ENCODE results near the gene RAI14.
"Not testable (repeated sequence)": the region's sequence is repeated elsewhere in the genome, so short reads cannot be mapped to it uniquely, and the experiment has no call there.

RAI14 gene

GRCh38 chr5:34701442-34701841 is 45.3 kb downstream of the RAI14 start:
- DNase-seq, result not testable (repeated sequence)

- no peak for DNase-seq
These were observed 47.9 kb downstream of the RAI14 start for GRCh38 chr5:34703767-34704713.

- DNase-seq, result no peak
These were observed 50.0 kb downstream of the RAI14 start for GRCh38 chr5:34706084-34706483.

- no peak for DNase-seq
These were observed 51.5 kb downstream of the RAI14 start for GRCh38 chr5:34707451-34708107.

GRCh38 chr5:34708777-34709176 is 52.6 kb downstream of the RAI14 start:
- DNase-seq, result no peak

- DNase-seq, result no peak
These were observed 53.9 kb downstream of the RAI14 start for GRCh38 chr5:34709861-34710673.

- no peak for DNase-seq
These were observed 56.4 kb downstream of the RAI14 start for GRCh38 chr5:34712565-34712964.

- no peak for DNase-seq
These were observed 59.6 kb downstream of the RAI14 start for GRCh38 chr5:34715711-34716110.

DNA sequence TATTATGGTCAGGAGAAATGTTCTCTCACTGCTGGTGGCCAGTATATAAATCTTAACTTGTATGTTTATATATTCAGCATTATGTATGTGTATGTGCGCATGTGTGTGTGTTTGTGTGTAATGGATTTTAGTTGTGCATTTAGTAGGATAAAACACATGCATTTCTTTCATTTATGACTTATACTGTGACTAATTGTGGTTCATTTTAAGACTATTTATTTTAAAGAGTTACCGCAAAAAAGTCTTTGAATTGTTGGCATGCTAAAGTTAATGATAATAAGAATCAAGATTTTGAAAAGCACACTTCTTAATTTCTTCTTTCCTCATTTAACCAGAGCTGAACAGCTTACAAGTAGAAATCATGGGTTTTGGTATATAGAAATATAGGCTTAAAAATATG is 60.9 kb downstream of the RAI14 start:
- no peak for DNase-seq

DNA sequence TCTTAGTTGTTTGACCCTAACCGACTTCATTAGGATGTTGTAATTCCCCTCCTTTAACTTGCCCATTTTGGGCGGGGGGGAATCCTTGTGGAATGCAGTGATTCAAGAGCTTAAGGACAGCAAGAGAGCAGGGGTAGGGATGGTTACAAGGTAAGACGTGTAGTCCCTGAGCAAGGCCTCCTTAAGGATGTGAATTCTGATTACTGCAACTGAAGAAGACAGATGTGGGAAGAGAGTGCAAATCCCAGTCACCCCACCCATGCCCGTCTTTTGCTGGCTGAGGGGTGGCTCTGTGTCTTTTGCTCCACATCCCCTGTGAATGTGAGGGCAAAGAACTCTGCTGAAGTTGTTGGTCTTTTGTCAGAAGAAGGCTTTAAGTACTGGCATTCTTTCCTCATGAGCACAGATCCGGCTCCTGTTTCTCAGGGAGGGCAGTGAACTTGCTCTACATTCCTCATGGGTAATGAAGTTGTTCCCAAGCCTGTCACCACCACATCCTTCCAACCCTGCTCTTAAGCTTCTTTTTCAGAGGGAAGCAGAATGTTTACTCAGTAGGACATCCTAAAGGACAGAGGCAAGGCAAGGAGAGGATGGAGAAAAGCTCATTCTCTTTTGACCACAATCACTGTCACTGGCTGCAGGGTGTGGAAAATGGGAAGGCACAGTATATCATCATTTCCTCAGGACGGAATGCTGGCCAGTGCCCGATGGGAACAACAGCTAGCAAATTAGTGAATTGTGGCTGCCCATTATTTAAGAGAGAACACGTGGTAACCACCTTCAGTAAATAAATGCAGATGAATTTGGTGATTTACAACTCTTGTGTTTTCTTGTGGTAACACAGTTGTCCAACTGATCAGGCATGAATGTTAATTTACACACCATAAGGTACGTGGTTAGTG is 61.5 kb downstream of the RAI14 start:
- no peak for DNase-seq

DNA sequence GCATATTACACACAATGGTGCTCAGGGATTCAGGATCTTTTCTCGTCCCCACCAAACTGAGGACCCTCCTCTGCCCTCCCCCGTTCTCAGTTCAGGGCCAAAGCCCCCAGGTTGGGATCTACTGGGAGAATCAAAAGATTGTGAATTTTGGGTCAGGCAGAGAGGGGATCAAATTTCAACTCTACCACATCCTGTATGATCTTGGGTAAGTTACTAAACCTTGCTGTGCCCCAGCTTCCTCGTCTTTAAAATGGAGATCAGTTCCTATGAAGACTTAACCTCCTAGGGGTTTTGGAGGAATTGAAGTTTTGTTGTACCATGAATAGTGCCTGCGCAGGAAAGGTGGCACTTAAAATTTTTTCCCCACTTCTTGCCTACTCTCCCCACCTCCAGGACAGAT is 62.4 kb downstream of the RAI14 start:
- DNase-seq, result no peak

DNA sequence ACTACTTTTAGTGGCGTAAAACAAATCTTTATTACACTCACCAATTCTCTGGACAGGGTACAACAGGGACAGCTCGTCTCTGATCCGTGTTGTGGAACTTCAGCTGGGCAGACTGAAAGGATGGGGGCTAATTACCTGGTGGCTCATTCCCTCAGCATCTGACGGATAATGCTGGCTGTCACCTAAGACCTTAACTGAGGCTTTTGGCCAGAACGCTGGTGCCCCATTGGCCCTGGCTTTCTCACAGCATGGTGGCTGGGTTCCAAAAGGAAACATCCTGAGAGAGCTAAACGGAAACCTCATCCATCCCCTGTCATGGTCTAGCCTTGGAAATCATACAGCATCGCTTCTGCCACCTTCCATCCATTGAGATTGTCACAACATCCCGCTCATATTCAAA is 62.9 kb downstream of the RAI14 start:
- no peak for DNase-seq

GRCh38 chr5:34721327-34721726 is 65.2 kb downstream of the RAI14 start:
- no peak for DNase-seq

DNA sequence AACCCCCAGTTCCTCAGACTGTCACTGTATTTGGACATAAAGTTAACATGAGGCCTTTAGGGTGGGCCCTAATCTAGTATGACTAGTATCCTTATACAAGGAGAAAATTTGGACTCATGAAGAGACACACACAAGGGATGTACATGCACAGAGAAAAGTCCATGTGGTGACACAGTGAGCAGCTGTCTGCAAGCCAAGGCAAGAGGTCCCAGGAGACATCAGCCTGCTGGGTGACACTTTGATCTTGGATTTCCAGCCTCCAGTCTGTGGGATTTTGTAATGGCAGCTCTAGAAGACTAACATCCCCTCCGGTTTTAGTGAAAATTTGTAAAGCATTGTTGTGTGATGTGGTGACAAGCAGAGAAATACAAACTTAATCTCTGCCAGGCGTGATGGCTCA is 66.1 kb downstream of the RAI14 start:
- DNase-seq, result no peak

GRCh38 chr5:34724741-34725140 is 68.6 kb downstream of the RAI14 start:
- no peak for DNase-seq

DNA sequence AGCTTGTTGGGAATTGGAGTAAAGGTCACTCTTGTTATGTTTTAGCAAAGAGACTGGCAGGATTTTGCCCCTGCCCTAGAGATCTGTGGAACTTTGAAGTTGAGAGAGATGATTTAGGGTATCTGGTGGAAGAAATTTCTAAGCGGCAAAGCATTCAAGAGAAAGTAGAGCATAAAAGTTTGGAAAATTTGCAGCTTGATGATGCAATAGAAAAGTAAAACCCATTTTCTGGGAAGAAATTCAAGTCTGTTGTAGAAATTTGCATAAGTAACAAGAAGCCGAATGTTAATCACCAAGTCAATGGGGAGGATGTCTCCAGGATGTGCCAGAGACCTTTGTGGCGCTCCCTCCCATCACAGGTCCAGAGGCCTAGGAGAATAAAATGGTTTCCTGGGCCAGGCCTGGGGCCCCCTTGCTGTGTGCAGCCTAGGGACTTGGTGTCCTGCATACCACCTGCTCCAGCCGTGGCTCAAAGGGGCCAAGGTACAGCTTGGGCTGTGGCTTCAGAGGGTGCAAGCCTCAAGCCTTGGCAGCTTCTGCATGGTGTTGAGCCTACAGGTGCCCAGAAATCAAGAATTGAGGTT is 71.1 kb downstream of the RAI14 start:
- not testable (repeated sequence) for DNase-seq

DNA sequence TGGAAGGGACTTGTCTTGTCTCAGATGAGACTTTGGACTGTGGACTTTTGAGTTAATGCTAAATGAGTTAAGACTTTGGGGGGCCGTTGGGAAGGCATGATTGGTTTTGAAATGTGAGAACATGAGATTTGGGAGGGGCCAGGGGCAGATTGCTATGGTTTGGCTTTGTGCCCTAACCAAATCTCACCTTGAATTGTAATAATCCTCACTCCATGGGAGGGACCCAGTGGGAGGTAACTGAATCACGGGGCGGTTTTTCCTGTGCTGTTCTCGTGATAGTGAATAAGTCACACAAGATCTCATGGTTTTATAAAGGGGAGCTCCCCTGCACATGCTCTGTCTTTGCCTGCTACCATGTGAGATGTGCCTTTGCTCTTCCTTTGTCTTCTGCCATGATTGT is 72.1 kb downstream of the RAI14 start:
- no peak for DNase-seq

GRCh38 chr5:34731435-34732232 is 75.5 kb downstream of the RAI14 start:
- DNase-seq, result no peak

DNA sequence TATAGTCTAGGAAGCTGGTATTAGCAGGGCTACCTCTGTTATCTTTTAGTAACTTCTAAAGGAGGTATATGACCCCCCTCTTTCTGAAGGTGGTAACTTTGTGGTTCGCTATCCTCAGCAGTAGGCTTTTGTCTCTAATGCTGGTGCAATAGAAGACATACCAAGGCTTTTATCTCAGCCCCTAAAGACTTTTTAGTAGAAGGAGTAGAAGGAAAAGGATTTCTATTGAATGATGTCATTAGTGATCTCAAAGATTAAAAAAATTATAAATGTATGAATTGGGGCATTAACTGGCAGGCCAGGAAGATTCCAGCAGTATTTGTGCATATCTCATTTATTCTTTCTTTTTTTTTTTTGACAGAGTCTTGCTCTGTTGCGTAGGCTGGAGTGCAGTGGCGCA is 78.2 kb downstream of the RAI14 start:
- DNase-seq, result no peak

GRCh38 chr5:34735491-34736426 is 79.6 kb downstream of the RAI14 start:
- no peak for DNase-seq

Measured in activated gamma-delta T cell (primary cell).